ENCODE data around the gene ZNF646.

Gene ZNF646

GRCh38 chr16:31077024-31077423 lies 2.8 kb downstream of the ZNF646 start:
- no peak overlapping the region for H3K4me3 ChIP-seq (ENCODE audit: low read depth, low read length)
- TF ChIP-seq MYC (IDR thresholded peaks at IDR 0.05; ENCODE audit: low read depth, low read length) (no peak), MAX (IDR thresholded peaks at IDR 0.05; ENCODE audit: low read depth, low read length) (no peak), POLR2A (IDR thresholded peaks at IDR 0.05; ENCODE audit: extremely low read depth, insufficient read length) (no peak)
- TF ChIP-seq, protein P1, sequence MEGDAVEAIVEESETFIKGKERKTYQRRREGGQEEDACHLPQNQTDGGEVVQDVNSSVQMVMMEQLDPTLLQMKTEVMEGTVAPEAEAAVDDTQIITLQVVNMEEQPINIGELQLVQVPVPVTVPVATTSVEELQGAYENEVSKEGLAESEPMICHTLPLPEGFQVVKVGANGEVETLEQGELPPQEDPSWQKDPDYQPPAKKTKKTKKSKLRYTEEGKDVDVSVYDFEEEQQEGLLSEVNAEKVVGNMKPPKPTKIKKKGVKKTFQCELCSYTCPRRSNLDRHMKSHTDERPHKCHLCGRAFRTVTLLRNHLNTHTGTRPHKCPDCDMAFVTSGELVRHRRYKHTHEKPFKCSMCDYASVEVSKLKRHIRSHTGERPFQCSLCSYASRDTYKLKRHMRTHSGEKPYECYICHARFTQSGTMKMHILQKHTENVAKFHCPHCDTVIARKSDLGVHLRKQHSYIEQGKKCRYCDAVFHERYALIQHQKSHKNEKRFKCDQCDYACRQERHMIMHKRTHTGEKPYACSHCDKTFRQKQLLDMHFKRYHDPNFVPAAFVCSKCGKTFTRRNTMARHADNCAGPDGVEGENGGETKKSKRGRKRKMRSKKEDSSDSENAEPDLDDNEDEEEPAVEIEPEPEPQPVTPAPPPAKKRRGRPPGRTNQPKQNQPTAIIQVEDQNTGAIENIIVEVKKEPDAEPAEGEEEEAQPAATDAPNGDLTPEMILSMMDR (IDR thresholded peaks at IDR 0.05; ENCODE audit: low read depth, low read length) = no peak
- DNase-seq (ENCODE audit: low read depth) = no peak

- no peak for DNase-seq (ENCODE audit: low read depth)
- no peak for TF ChIP-seq POLR2A (IDR thresholded peaks at IDR 0.05; ENCODE audit: extremely low read depth, insufficient read length)
- TF ChIP-seq, protein P1 (IDR thresholded peaks at IDR 0.05; ENCODE audit: low read depth, low read length) = peak; percentile 11
- TF ChIP-seq MYC (IDR thresholded peaks at IDR 0.05; ENCODE audit: low read depth, low read length) = no peak
- no peak overlapping the region for H3K4me3 ChIP-seq (ENCODE audit: low read depth, low read length)
Observed at GRCh38 chr16:31077592-31078396, 3.6 kb downstream of the ZNF646 start.

DNA sequence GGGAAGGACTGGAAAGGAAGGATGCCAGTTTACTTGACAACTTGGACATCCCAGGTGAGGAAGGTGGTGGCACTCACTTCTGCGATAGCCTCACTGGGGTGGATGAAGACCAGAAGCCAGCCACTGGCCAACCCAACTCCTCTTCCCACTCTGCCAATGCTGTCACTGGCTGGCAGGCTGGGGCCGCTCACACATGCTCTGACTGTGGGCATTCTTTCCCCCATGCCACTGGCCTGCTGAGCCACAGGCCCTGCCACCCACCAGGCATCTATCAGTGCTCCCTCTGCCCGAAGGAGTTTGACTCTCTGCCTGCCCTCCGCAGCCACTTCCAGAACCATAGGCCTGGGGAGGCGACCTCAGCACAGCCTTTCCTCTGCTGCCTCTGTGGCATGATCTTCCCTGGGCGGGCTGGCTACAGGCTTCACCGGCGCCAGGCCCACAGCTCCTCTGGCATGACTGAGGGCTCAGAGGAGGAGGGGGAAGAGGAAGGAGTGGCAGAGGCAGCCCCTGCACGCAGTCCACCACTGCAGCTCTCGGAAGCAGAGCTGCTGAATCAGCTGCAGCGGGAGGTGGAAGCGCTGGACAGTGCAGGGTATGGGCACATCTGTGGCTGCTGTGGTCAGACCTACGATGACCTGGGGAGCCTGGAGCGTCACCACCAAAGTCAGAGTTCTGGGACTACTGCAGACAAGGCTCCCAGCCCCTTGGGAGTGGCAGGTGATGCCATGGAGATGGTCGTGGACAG lies 4.5 kb downstream of the ZNF646 start:
- TF ChIP-seq MYC (IDR thresholded peaks at IDR 0.05; ENCODE audit: low read depth, low read length) (no peak), MAX (IDR thresholded peaks at IDR 0.05; ENCODE audit: low read depth, low read length) (0 out of 2 replicates have a peak, but pooled peaks have one; percentile 13)
- H3K4me3 ChIP-seq (ENCODE audit: low read depth, low read length) = peak overlapping the region; percentile 56
- peak; percentile 83 for DNase-seq (ENCODE audit: low read depth)

DNA sequence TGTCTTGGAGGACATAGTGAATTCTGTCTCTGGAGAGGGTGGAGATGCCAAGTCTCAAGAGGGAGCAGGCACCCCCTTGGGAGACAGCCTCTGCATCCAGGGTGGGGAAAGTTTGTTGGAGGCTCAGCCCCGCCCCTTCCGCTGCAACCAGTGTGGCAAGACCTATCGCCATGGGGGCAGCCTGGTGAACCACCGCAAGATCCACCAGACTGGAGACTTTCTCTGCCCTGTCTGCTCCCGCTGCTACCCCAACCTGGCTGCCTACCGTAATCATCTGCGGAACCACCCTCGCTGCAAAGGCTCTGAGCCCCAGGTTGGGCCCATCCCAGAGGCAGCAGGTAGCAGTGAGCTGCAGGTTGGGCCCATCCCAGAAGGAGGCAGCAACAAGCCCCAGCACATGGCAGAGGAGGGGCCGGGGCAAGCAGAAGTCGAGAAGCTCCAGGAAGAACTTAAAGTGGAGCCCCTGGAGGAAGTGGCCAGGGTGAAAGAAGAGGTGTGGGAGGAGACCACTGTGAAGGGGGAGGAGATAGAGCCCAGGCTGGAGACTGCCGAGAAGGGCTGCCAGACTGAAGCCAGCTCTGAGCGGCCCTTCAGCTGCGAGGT lies 5.2 kb downstream of the ZNF646 start:
- peak; percentile 95 for DNase-seq (ENCODE audit: low read depth)

GRCh38 chr16:31080035-31080629 lies 5.9 kb downstream of the ZNF646 start:
- TF ChIP-seq POLR2A (IDR thresholded peaks at IDR 0.05; ENCODE audit: extremely low read depth, insufficient read length) (no peak), MAX (IDR thresholded peaks at IDR 0.05; ENCODE audit: low read depth, low read length) (no peak), MYC (IDR thresholded peaks at IDR 0.05; ENCODE audit: low read depth, low read length) (no peak)
- TF ChIP-seq, protein P1 (IDR thresholded peaks at IDR 0.05; ENCODE audit: low read depth, low read length) = no peak

More for the DNA sequence above, 5.2 kb downstream of the ZNF646 start:
- H3K4me3 ChIP-seq (ENCODE audit: low read depth, low read length) = peak overlapping the region; percentile 56
- TF ChIP-seq MAX (IDR thresholded peaks at IDR 0.05; ENCODE audit: low read depth, low read length) (peak; percentile 93), MYC (IDR thresholded peaks at IDR 0.05; ENCODE audit: low read depth, low read length) (peak; percentile 96), POLR2A (IDR thresholded peaks at IDR 0.05; ENCODE audit: extremely low read depth, insufficient read length) (peak; percentile 36)
- TF ChIP-seq, protein P1 (IDR thresholded peaks at IDR 0.05; ENCODE audit: low read depth, low read length) = peak; percentile 10

More at GRCh38 chr16:31080035-31080629, 5.9 kb downstream of the ZNF646 start:
- peak overlapping the region; percentile 56 for H3K4me3 ChIP-seq (ENCODE audit: low read depth, low read length)
- no peak for DNase-seq (ENCODE audit: low read depth)
